ENCODE data around the gene FARS2. TPM values are rescaled to one million over a fixed set of nuclear protein-coding genes. Genes with fewer than 3 reads are reported as not detected.
A peak's percentile ranks its signal among the peaks of the same experiment; 100 is the strongest.

FARS2 gene
- total and polyA plus RNA-seq, 7 experiments from 2014 or later, result 16.2 to 28.1 (median 20.8) TPM

- ATAC-seq (no peak), DNase-seq (no peak)
- Mint-ChIP-seq H3K4me1 (peaks cover 17 to 43% (median 35%) of the 10 kb centered on the region in 7 donors), H3K9me3 (no peaks in the 10 kb centered on the region), H3K36me3 (peaks cover 0 to 12% (median 2%) of the 10 kb centered on the region in 5 donors), H3K4me3 (no peak overlapping the region), H3K27me3 (no peaks in the 10 kb centered on the region), H3K27ac (no peak overlapping the region)
- Histone ChIP-seq H3K27me3 (ENCODE audit: control insufficient read depth in 2 of 2, insufficient read depth in 2 of 2, low read length in 2 of 2) (no peaks in the 10 kb centered on the region), H3K36me3 (ENCODE audit: control insufficient read depth in 2 of 3, insufficient read depth in 3 of 3, low read length in 3 of 3) (no peaks in the 10 kb centered on the region), H3K4me3 (ENCODE audit: low read length) (no peak overlapping the region), H3K27ac (ENCODE audit: low read depth, low read length) (no peak overlapping the region), H3K4me1 (ENCODE audit: control insufficient read depth in 2 of 2, insufficient read depth in 2 of 2, low read length in 2 of 2) (no peaks in the 10 kb centered on the region), H3K9me3 (ENCODE audit: control insufficient read depth in 2 of 3, low read length in 3 of 3) (no peaks in the 10 kb centered on the region)
- ChIA-PET POLR2A (no interaction called here), CTCF (no interaction called here)
- intact Hi-C loops (cut with micrococcal nuclease), result no loop called here
Observed at GRCh38 chr6:5726976-5727718, 465.8 kb downstream of the FARS2 start.

DNA sequence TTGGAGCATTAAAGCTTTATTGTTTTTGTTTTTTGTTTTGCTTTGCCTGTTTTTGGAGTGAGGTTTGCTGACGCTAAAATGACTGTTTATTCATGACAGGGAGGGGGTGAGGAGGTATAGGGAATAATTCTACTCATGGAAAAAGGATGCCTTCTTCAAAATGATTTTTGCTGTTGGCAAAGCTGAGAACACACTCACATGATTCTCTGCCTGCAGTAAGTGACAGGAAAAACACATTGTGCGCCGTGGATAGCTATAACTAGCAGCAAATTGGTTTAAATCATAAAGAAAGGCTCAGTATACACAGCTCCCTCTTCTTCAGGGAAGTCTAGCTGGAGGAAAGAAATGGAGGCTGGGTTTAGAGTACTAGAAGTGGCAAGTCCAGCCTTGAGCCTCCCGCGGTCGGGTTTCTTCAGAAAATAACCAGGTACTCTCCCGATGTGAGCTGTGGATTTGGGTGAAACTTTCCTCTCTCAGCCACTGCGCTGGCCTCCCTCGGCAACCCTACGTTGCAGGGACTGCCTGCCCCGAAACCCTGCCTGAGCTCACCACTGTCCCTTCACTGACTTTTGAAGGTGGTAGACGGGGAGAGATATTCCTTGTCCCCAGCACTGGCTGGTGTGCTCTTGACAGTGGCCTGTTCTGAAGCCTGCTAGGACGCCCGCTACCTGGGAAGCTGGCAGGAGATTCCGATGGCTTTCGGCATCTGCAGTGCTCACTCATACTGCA is 467.2 kb downstream of the FARS2 start:
- ChIA-PET CTCF (interaction anchor here (0.7 kb wide), 1 partner anchor 692 kb away, joined by 3 read pairs; no protein-coding TSS in a partner anchor), POLR2A (interaction anchor here (1.0 kb wide), 1 partner anchor 21 kb away, joined by 4 read pairs; no protein-coding TSS in a partner anchor)
- H3K4me3 ChIP-seq (ENCODE audit: low read length), result no peak overlapping the region
- intact Hi-C loops (cut with micrococcal nuclease), result no loop called here
- no peak for ATAC-seq
- no peak overlapping the region for H3K27ac ChIP-seq (ENCODE audit: low read depth, low read length)
- H3K4me1 Mint-ChIP-seq, result peaks cover 10 to 34% (median 24%) of the 10 kb centered on the region in 7 donors
- peaks cover 0 to 16% (median 2%) of the 10 kb centered on the region in 5 donors for H3K36me3 Mint-ChIP-seq
- no peak overlapping the region for H3K4me3 Mint-ChIP-seq
- H3K9me3 Mint-ChIP-seq, result no peaks in the 10 kb centered on the region
- no peaks in the 10 kb centered on the region for H3K4me1 ChIP-seq (ENCODE audit: control insufficient read depth in 2 of 2, insufficient read depth in 2 of 2, low read length in 2 of 2)
- no peaks in the 10 kb centered on the region for H3K9me3 ChIP-seq (ENCODE audit: control insufficient read depth in 2 of 3, low read length in 3 of 3)
- no peaks in the 10 kb centered on the region for H3K36me3 ChIP-seq (ENCODE audit: control insufficient read depth in 2 of 3, insufficient read depth in 3 of 3, low read length in 3 of 3)
- no peak for DNase-seq
- no peaks in the 10 kb centered on the region for H3K27me3 Mint-ChIP-seq
- H3K27ac Mint-ChIP-seq, result peak overlapping the region in 1 of 9 donors; percentile 28
- H3K27me3 ChIP-seq (ENCODE audit: control insufficient read depth in 2 of 2, insufficient read depth in 2 of 2, low read length in 2 of 2), result no peaks in the 10 kb centered on the region

GRCh38 chr6:5729080-5729434 is 467.7 kb downstream of the FARS2 start:
- Histone ChIP-seq H3K9me3 (ENCODE audit: control insufficient read depth in 2 of 3, low read length in 3 of 3) (no peaks in the 10 kb centered on the region), H3K36me3 (ENCODE audit: control insufficient read depth in 2 of 3, insufficient read depth in 3 of 3, low read length in 3 of 3) (no peaks in the 10 kb centered on the region), H3K4me3 (ENCODE audit: low read length) (no peak overlapping the region), H3K4me1 (ENCODE audit: control insufficient read depth in 2 of 2, insufficient read depth in 2 of 2, low read length in 2 of 2) (no peaks in the 10 kb centered on the region), H3K27ac (ENCODE audit: low read depth, low read length) (no peak overlapping the region), H3K27me3 (ENCODE audit: control insufficient read depth in 2 of 2, insufficient read depth in 2 of 2, low read length in 2 of 2) (no peaks in the 10 kb centered on the region)
- intact Hi-C loops (cut with micrococcal nuclease), result no loop called here
- no peaks in the 10 kb centered on the region for H3K27me3 Mint-ChIP-seq
- no peaks in the 10 kb centered on the region for H3K9me3 Mint-ChIP-seq
- peaks cover 0 to 18% (median 4%) of the 10 kb centered on the region in 5 donors for H3K36me3 Mint-ChIP-seq
- DNase-seq (no peak), ATAC-seq (no peak)
- H3K4me1 Mint-ChIP-seq, result peaks cover 7 to 29% (median 20%) of the 10 kb centered on the region in 7 donors
- ChIA-PET POLR2A (no interaction called here), CTCF (interaction anchor here (0.7 kb wide), 1 partner anchor 691 kb away, joined by 3 read pairs; no protein-coding TSS in a partner anchor)
- no peak overlapping the region for H3K4me3 Mint-ChIP-seq
- H3K27ac Mint-ChIP-seq, result no peak overlapping the region

DNA sequence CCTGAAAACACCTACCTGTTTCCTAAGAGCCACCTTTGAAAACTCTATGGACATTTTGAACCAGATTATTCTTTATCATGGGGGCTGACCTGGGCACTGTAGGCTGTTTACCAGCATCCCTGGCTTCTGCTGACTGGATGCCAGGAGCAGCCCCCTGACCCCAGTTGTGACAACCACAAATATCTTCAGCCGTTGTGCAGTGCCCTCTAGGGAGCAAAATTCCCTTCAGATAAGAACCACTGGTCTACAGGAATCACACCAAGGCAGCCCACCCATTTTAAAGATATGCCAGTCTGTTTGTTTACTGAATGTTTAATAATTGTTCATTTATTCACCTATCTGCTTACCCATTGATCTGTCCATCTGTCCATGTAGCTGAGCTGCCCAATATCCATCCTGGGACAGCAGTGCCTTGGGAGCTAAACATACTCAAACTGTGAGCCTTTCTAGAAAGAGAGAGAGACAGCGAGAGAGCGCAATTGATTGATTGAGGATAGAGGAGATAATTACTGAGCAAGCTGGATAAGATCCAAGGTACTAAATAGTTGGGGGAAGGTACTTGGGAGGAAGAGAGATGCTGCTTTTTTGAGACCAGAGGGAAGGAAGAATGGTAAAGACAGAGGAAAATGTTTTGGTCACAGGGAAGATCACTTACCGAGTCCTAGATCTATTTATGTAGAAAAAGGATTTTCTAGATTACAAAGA is 468.7 kb downstream of the FARS2 start:
- intact Hi-C loops (cut with micrococcal nuclease), result no loop called here
- Mint-ChIP-seq H3K4me3 (no peak overlapping the region), H3K9me3 (no peaks in the 10 kb centered on the region), H3K4me1 (peaks cover 3 to 25% (median 13%) of the 10 kb centered on the region in 7 donors), H3K27ac (peak overlapping the region in 1 of 9 donors; percentile 17), H3K36me3 (peaks cover 0 to 18% (median 4%) of the 10 kb centered on the region in 5 donors), H3K27me3 (no peaks in the 10 kb centered on the region)
- ChIA-PET CTCF (interaction anchor here (0.7 kb wide), 1 partner anchor 12 kb away, joined by 3 read pairs; no protein-coding TSS in a partner anchor), POLR2A (interaction anchor here (1.1 kb wide), 1 partner anchor 14 kb away, joined by 3 read pairs; no protein-coding TSS in a partner anchor)
- Histone ChIP-seq H3K9me3 (ENCODE audit: control insufficient read depth in 2 of 3, low read length in 3 of 3) (no peaks in the 10 kb centered on the region), H3K36me3 (ENCODE audit: control insufficient read depth in 2 of 3, insufficient read depth in 3 of 3, low read length in 3 of 3) (no peaks in the 10 kb centered on the region), H3K27me3 (ENCODE audit: control insufficient read depth in 2 of 2, insufficient read depth in 2 of 2, low read length in 2 of 2) (no peaks in the 10 kb centered on the region), H3K4me1 (ENCODE audit: control insufficient read depth in 2 of 2, insufficient read depth in 2 of 2, low read length in 2 of 2) (no peaks in the 10 kb centered on the region), H3K4me3 (ENCODE audit: low read length) (no peak overlapping the region), H3K27ac (ENCODE audit: low read depth, low read length) (no peak overlapping the region)
- no peak for DNase-seq
- ATAC-seq, result no peak

- no peak overlapping the region for H3K4me3 ChIP-seq (ENCODE audit: low read length)
- Mint-ChIP-seq H3K4me1 (peaks cover 0 to 21% (median 13%) of the 10 kb centered on the region in 7 donors), H3K4me3 (no peak overlapping the region), H3K36me3 (peaks cover 0 to 23% (median 7%) of the 10 kb centered on the region in 5 donors), H3K27me3 (no peaks in the 10 kb centered on the region), H3K27ac (peak overlapping the region in 2 of 9 donors; percentile 39 to 55), H3K9me3 (no peaks in the 10 kb centered on the region)
- no peaks in the 10 kb centered on the region for H3K9me3 ChIP-seq (ENCODE audit: control insufficient read depth in 2 of 3, low read length in 3 of 3)
- no peaks in the 10 kb centered on the region for H3K36me3 ChIP-seq (ENCODE audit: control insufficient read depth in 2 of 3, insufficient read depth in 3 of 3, low read length in 3 of 3)
- ChIA-PET POLR2A (interaction anchor here (1.1 kb wide), 1 partner anchor 13 kb away, joined by 3 read pairs; no protein-coding TSS in a partner anchor), CTCF (interaction anchor here (0.7 kb wide), 1 partner anchor 13 kb away, joined by 3 read pairs; no protein-coding TSS in a partner anchor)
- no peaks in the 10 kb centered on the region for H3K4me1 ChIP-seq (ENCODE audit: control insufficient read depth in 2 of 2, insufficient read depth in 2 of 2, low read length in 2 of 2)
- no peaks in the 10 kb centered on the region for H3K27me3 ChIP-seq (ENCODE audit: control insufficient read depth in 2 of 2, insufficient read depth in 2 of 2, low read length in 2 of 2)
- ATAC-seq (no peak), DNase-seq (no peak)
- H3K27ac ChIP-seq (ENCODE audit: low read depth, low read length), result no peak overlapping the region
- intact Hi-C loops (cut with micrococcal nuclease), result no loop called here
Observed at GRCh38 chr6:5730585-5731263, 469.4 kb downstream of the FARS2 start.

- ATAC-seq (no peak), DNase-seq (no peak)
- CTCF ChIA-PET, result no interaction called here
Observed at GRCh38 chr6:5731435-5731834, 470.1 kb downstream of the FARS2 start.

More at GRCh38 chr6:5731435-5731834, 470.1 kb downstream of the FARS2 start:
- H3K27me3 Mint-ChIP-seq, result no peaks in the 10 kb centered on the region
- H3K36me3 Mint-ChIP-seq, result peaks cover 0 to 25% (median 7%) of the 10 kb centered on the region in 5 donors
- no peaks in the 10 kb centered on the region for H3K4me1 ChIP-seq (ENCODE audit: control insufficient read depth in 2 of 2, insufficient read depth in 2 of 2, low read length in 2 of 2)
- no peak overlapping the region for H3K4me3 Mint-ChIP-seq
- no peaks in the 10 kb centered on the region for H3K9me3 ChIP-seq (ENCODE audit: control insufficient read depth in 2 of 3, low read length in 3 of 3)
- POLR2A ChIA-PET, result no interaction called here
- intact Hi-C loops (cut with micrococcal nuclease), result no loop called here
- H3K27me3 ChIP-seq (ENCODE audit: control insufficient read depth in 2 of 2, insufficient read depth in 2 of 2, low read length in 2 of 2), result no peaks in the 10 kb centered on the region
- H3K9me3 Mint-ChIP-seq, result no peaks in the 10 kb centered on the region
- no peaks in the 10 kb centered on the region for H3K36me3 ChIP-seq (ENCODE audit: control insufficient read depth in 2 of 3, insufficient read depth in 3 of 3, low read length in 3 of 3)
- H3K4me3 ChIP-seq (ENCODE audit: low read length), result no peak overlapping the region
- no peak overlapping the region for H3K27ac ChIP-seq (ENCODE audit: low read depth, low read length)
- H3K27ac Mint-ChIP-seq, result peak overlapping the region in 1 of 9 donors; percentile 55
- peaks cover 0 to 21% (median 13%) of the 10 kb centered on the region in 7 donors for H3K4me1 Mint-ChIP-seq

All from naive thymus-derived CD4-positive, alpha-beta T cell (primary cell).